Astrocyte (in vitro differentiated cells and primary cell): Measurements from ENCODE around the gene ASB2.

Source experiments
- EZH2 ChIP-seq: IDR thresholded peaks from 2 replicates; pipeline ENCODE4 v1.6.1; 2012; ENCODE audit warnings: mild to moderate bottlenecking, low read length, inconsistent platforms; ENCODE audit not compliant: insufficient read depth
- TF ChIP-seq, protein P1 (sequence below): IDR thresholded peaks from 2 replicates; pipeline ENCODE4 v1.5.1; 2011; ENCODE audit warnings: low read depth, mild to moderate bottlenecking, inconsistent platforms, low read length, moderate library complexity; ENCODE audit not compliant: insufficient read depth

- TF ChIP-seq, protein P1, sequence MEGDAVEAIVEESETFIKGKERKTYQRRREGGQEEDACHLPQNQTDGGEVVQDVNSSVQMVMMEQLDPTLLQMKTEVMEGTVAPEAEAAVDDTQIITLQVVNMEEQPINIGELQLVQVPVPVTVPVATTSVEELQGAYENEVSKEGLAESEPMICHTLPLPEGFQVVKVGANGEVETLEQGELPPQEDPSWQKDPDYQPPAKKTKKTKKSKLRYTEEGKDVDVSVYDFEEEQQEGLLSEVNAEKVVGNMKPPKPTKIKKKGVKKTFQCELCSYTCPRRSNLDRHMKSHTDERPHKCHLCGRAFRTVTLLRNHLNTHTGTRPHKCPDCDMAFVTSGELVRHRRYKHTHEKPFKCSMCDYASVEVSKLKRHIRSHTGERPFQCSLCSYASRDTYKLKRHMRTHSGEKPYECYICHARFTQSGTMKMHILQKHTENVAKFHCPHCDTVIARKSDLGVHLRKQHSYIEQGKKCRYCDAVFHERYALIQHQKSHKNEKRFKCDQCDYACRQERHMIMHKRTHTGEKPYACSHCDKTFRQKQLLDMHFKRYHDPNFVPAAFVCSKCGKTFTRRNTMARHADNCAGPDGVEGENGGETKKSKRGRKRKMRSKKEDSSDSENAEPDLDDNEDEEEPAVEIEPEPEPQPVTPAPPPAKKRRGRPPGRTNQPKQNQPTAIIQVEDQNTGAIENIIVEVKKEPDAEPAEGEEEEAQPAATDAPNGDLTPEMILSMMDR = no peak
- TF ChIP-seq EZH2 = no peak
Measured at GRCh38 chr14:94003397-94003796, 27.0 kb upstream of the ASB2 start.
